Measurements from ENCODE around the gene PDCD1. TPM values are rescaled to one million over a fixed set of nuclear protein-coding genes. Genes with fewer than 3 reads are reported as not detected.

The PDCD1 gene
- polyA plus RNA-seq, 1 experiment = not detected

- no peak overlapping the region for H3K4me3 ChIP-seq (ENCODE audit: low read depth, low read length)
- POLR2A ChIA-PET = no interaction called here
- peaks cover 32% of the 10 kb centered on the region for H3K27me3 ChIP-seq (ENCODE audit: control insufficient read depth, insufficient read depth, low read length)
- TF ChIP-seq, protein P1, sequence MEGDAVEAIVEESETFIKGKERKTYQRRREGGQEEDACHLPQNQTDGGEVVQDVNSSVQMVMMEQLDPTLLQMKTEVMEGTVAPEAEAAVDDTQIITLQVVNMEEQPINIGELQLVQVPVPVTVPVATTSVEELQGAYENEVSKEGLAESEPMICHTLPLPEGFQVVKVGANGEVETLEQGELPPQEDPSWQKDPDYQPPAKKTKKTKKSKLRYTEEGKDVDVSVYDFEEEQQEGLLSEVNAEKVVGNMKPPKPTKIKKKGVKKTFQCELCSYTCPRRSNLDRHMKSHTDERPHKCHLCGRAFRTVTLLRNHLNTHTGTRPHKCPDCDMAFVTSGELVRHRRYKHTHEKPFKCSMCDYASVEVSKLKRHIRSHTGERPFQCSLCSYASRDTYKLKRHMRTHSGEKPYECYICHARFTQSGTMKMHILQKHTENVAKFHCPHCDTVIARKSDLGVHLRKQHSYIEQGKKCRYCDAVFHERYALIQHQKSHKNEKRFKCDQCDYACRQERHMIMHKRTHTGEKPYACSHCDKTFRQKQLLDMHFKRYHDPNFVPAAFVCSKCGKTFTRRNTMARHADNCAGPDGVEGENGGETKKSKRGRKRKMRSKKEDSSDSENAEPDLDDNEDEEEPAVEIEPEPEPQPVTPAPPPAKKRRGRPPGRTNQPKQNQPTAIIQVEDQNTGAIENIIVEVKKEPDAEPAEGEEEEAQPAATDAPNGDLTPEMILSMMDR (IDR thresholded peaks at IDR 0.05; ENCODE audit: low read depth, low read length) = no peak
- CTCF ChIA-PET = no interaction called here
- no peak for DNase-seq (ENCODE audit: low read depth, low spot score)
- peaks cover 11% of the 10 kb centered on the region; the same call in 1 of the 2 replicates for H3K9me3 ChIP-seq (ENCODE audit: control insufficient read depth, insufficient read depth, low read length)
- no peak overlapping the region for H3K27ac ChIP-seq (ENCODE audit: low read depth, low read length)
Observed at GRCh38 chr2:241866790-241867645, 8.3 kb upstream of the PDCD1 start.

DNA sequence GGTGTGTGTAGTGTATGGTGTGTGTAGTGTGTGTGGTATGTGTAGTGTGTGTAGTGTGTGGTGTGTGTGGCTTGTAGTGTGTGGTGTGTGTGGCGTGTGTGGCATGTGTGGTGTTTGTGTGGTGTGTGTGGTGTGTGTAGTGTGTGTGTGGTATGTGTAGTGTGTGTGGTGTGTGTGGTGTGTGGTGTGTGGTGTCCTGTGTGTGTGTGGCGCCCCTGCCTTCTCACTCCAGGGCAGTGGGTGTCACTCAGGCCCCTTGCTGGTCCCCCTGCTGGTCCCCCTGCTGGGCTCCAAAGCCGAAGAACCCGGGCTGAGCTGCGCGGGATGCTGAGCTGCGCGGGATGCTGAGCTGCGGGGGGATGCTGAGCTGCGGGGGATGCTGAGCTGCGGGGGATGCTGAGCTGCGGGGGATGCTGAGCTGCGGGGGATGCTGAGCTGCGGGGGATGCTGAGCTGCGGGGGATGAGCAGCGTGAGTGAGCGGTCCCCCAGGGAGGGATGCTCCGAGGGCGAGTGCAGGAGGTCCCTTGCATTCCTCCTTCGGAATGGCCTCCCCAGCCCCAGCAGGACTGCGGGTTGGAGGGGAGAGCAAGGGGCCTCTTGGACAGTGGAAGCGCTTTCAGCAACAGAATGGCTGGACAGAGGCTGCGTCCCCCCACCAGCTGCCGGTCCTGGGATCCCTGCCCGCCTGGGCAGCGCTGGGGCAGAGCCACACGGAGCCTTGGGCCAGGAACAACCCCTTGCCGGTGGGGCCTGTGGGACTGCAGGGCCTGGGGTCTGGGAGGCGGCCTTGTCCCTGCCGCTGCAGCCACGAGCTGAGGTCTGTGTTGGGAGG lies 7.5 kb upstream of the PDCD1 start:
- Histone ChIP-seq H3K27me3 (ENCODE audit: control insufficient read depth, insufficient read depth, low read length) (peaks cover 32% of the 10 kb centered on the region), H3K9me3 (ENCODE audit: control insufficient read depth, insufficient read depth, low read length) (peaks cover 11% of the 10 kb centered on the region; the same call in 1 of the 2 replicates), H3K4me3 (ENCODE audit: low read depth, low read length) (no peak overlapping the region), H3K27ac (ENCODE audit: low read depth, low read length) (no peak overlapping the region)
- no peak for DNase-seq (ENCODE audit: low read depth, low spot score)
- ChIA-PET POLR2A (no interaction called here), CTCF (no interaction called here)
- TF ChIP-seq, protein P1 (IDR thresholded peaks at IDR 0.05; ENCODE audit: low read depth, low read length) = no peak; the same call in 1 of the 2 replicates

- TF ChIP-seq, protein P1 (IDR thresholded peaks at IDR 0.05; ENCODE audit: low read depth, low read length) = no peak
- H3K27ac ChIP-seq (ENCODE audit: low read depth, low read length) = no peak overlapping the region
- no peak overlapping the region for H3K4me3 ChIP-seq (ENCODE audit: low read depth, low read length)
- peaks cover 11% of the 10 kb centered on the region; the same call in 1 of the 2 replicates for H3K9me3 ChIP-seq (ENCODE audit: control insufficient read depth, insufficient read depth, low read length)
- DNase-seq (ENCODE audit: low read depth, low spot score) = no peak
- POLR2A ChIA-PET = no interaction called here
- H3K27me3 ChIP-seq (ENCODE audit: control insufficient read depth, insufficient read depth, low read length) = peaks cover 32% of the 10 kb centered on the region
- CTCF ChIA-PET = no interaction called here
Observed at GRCh38 chr2:241865416-241865956, 6.8 kb upstream of the PDCD1 start.

DNA sequence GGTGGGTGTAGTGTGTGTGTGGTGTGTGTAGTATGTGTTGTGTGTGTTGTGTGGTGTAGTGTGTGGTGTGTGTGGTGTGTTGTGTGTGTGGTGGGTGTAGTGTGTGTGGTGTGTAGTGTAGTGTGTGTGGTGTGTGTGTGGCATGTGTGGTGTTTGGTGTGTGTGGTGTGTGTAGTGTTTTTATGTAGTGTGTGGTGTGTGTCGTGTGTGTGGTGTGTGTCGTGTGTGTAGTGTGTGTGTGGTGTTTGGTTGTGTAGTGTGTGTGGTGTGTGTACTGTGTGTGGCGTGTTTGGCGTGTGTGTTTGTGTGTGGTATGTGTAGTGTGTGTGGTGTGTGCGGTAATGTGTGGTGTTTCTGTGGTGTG lies 6.1 kb upstream of the PDCD1 start:
- TF ChIP-seq, protein P1 (IDR thresholded peaks at IDR 0.05; ENCODE audit: low read depth, low read length) = no peak
- peaks cover 11% of the 10 kb centered on the region; the same call in 1 of the 2 replicates for H3K9me3 ChIP-seq (ENCODE audit: control insufficient read depth, insufficient read depth, low read length)
- no peak overlapping the region for H3K4me3 ChIP-seq (ENCODE audit: low read depth, low read length)
- no peak for DNase-seq (ENCODE audit: low read depth, low spot score)
- H3K27me3 ChIP-seq (ENCODE audit: control insufficient read depth, insufficient read depth, low read length) = peaks cover 32% of the 10 kb centered on the region
- H3K27ac ChIP-seq (ENCODE audit: low read depth, low read length) = no peak overlapping the region
- POLR2A ChIA-PET = no interaction called here
- CTCF ChIA-PET = no interaction called here

Data from AG04450 (cell line).